NCI-H1417 treated with DMSO at 0.1 percent for 48 hours (cell line): ENCODE data around the gene TTYH3.
"Not testable (repeated sequence)": the region's sequence is repeated elsewhere in the genome, so short reads cannot be mapped to it uniquely, and the experiment has no call there.

ENCODE experiments used
- DNase-seq: peaks from one replicate; lab custom pipeline; 2025; lab: John Stamatoyannopoulos, UW

TTYH3 gene

GRCh38 chr7:2631946-2632732 is at the start of gene TTYH3:
Gene TTYH3 (plus strand): TSS chr7:2631986. CDS start chr7:2632156, 170 bp downstream.
- no peak for DNase-seq

- no peak for DNase-seq
Observed at GRCh38 chr7:2582006-2582735, 49.6 kb upstream of the TTYH3 start.

- DNase-seq = no peak
Observed at GRCh38 chr7:2583798-2584580, 47.8 kb upstream of the TTYH3 start.

- no peak for DNase-seq
Observed at GRCh38 chr7:2585446-2585845, 46.3 kb upstream of the TTYH3 start.

- DNase-seq = no peak
Observed at GRCh38 chr7:2586326-2587020, 45.3 kb upstream of the TTYH3 start.

GRCh38 chr7:2587134-2587533 is 44.7 kb upstream of the TTYH3 start:
- no peak for DNase-seq

- DNase-seq = no peak
Observed at GRCh38 chr7:2587778-2588177, 44.0 kb upstream of the TTYH3 start.

- no peak for DNase-seq
Observed at GRCh38 chr7:2589341-2589740, 42.4 kb upstream of the TTYH3 start.

- not testable (repeated sequence) for DNase-seq
Observed at GRCh38 chr7:2589941-2590340, 41.8 kb upstream of the TTYH3 start.

GRCh38 chr7:2592375-2592865 is 39.4 kb upstream of the TTYH3 start:
- no peak for DNase-seq

GRCh38 chr7:2593036-2593727 is 38.6 kb upstream of the TTYH3 start:
- no peak for DNase-seq

GRCh38 chr7:2594599-2594998 is 37.2 kb upstream of the TTYH3 start:
- DNase-seq = no peak

- no peak for DNase-seq
Observed at GRCh38 chr7:2595258-2595860, 36.4 kb upstream of the TTYH3 start.

GRCh38 chr7:2596464-2597272 is 35.1 kb upstream of the TTYH3 start:
- DNase-seq = no peak

GRCh38 chr7:2597273-2597640 is 34.5 kb upstream of the TTYH3 start:
- no peak for DNase-seq

- no peak for DNase-seq
Observed at GRCh38 chr7:2598154-2598823, 33.5 kb upstream of the TTYH3 start.

GRCh38 chr7:2601065-2601464 is 30.7 kb upstream of the TTYH3 start:
- no peak for DNase-seq

GRCh38 chr7:2601907-2602306 is 29.9 kb upstream of the TTYH3 start:
- no peak for DNase-seq

- no peak for DNase-seq
Observed at GRCh38 chr7:2602406-2603043, 29.3 kb upstream of the TTYH3 start.
